MCF 10A (cell line): Measurements from ENCODE around the gene TGFBR3. TPM values are rescaled to one million over a fixed set of nuclear protein-coding genes. Genes with fewer than 3 reads are reported as not detected.
A peak's percentile ranks its signal among the peaks of the same experiment; 100 is the strongest.

Experiments
- BruUV-seq: library from RNA; stranded (reverse); fragments of 400-500 nt; replicated peaks from 2 replicates; lab custom pipeline; 2021; lab: Mats Ljungman, UMichigan
- CTCF ChIA-PET: fragments of 300-600 bp; sonication (Branson Sonifier 250); formaldehyde crosslinking; extraction: SDS; loops from one replicate; lab custom pipeline; 2021; ENCODE audit warnings: antibody characterized with exemption, inconsistent platforms; lab: Yijun Ruan, JAX
- POLR2A ChIA-PET: fragments of 300-600, 350-650 bp; sonication (Branson Sonifier 250); formaldehyde crosslinking; extraction: SDS; loops from one replicate; lab custom pipeline; 2020; ENCODE audit warnings: antibody characterized with exemption, inconsistent platforms; lab: Yijun Ruan, JAX
- DNase-seq: peaks from one replicate; pipeline ENCODE4 v3.0.0-alpha.2; 2018; ENCODE audit not compliant: unreplicated experiment
- H3K27ac Mint-ChIP-seq: one replicate; pipeline ENCODE4 v1.8.0; 2022; ENCODE audit warnings: mild to moderate bottlenecking, low read depth, mixed read lengths; ENCODE audit not compliant: unreplicated experiment
- H3K27me3 Mint-ChIP-seq: one replicate; pipeline ENCODE4 v1.8.0; 2022; ENCODE audit warnings: mixed read lengths; ENCODE audit not compliant: insufficient read depth, unreplicated experiment
- H3K36me3 Mint-ChIP-seq: one replicate; pipeline ENCODE4 v1.8.0; 2022; ENCODE audit warnings: mild to moderate bottlenecking, moderate library complexity, mixed read lengths; ENCODE audit not compliant: insufficient read depth, unreplicated experiment
- H3K4me1 Mint-ChIP-seq: one replicate; pipeline ENCODE4 v1.8.0; 2022; ENCODE audit warnings: mixed read lengths; ENCODE audit not compliant: insufficient read depth, unreplicated experiment
- H3K4me3 Mint-ChIP-seq: one replicate; pipeline ENCODE4 v1.8.0; 2022; ENCODE audit warnings: mild to moderate bottlenecking, moderate library complexity, mixed read lengths; ENCODE audit not compliant: unreplicated experiment
- H3K9me3 Mint-ChIP-seq: one replicate; pipeline ENCODE4 v1.8.0; 2022; ENCODE audit warnings: mixed read lengths; ENCODE audit not compliant: unreplicated experiment
- CTCF ChIP-seq: fragments of 200-600 bp; IDR thresholded peaks from one replicate; pipeline ENCODE4 v1.8.0; 2022; ENCODE audit warnings: antibody characterized with exemption, mild to moderate bottlenecking; ENCODE audit not compliant: unreplicated experiment
- intact Hi-C: fragments of 100-400 bp; cut with micrococcal nuclease; formaldehyde crosslinking; loops from 2 replicates; pipeline ENCODE4 v1.14.1; 2022
- total RNA-seq: library from RNA; stranded (reverse); gene quantifications from 2 replicates; pipeline ENCODE4 v1.2.3, GENCODE V29; 2022

The TGFBR3 gene
- total RNA-seq, 1 experiment from 2014 or later = 12.0 TPM

- ChIA-PET CTCF (interaction anchor here (1.1 kb wide), 1 partner anchor 253 kb away, joined by 4 read pairs; no protein-coding TSS in a partner anchor), POLR2A (interaction anchor here (0.9 to 1.6 kb wide), 2 partner anchors 14 to 31 kb away, joined by 3 to 7 read pairs; no protein-coding TSS in a partner anchor)
- Mint-ChIP-seq H3K27me3 (no peaks in the 10 kb centered on the region), H3K9me3 (no peaks in the 10 kb centered on the region), H3K36me3 (peaks cover 36% of the 10 kb centered on the region), H3K27ac (no peak overlapping the region), H3K4me3 (no peak overlapping the region), H3K4me1 (peaks cover 14% of the 10 kb centered on the region)
- intact Hi-C loops = no loop called here
- no peak for TF ChIP-seq CTCF
- BruUV-seq = no TSS peak
- DNase-seq = no peak
These were observed 102.4 kb downstream of the TGFBR3 start for GRCh38 chr1:91783423-91784170.

DNA sequence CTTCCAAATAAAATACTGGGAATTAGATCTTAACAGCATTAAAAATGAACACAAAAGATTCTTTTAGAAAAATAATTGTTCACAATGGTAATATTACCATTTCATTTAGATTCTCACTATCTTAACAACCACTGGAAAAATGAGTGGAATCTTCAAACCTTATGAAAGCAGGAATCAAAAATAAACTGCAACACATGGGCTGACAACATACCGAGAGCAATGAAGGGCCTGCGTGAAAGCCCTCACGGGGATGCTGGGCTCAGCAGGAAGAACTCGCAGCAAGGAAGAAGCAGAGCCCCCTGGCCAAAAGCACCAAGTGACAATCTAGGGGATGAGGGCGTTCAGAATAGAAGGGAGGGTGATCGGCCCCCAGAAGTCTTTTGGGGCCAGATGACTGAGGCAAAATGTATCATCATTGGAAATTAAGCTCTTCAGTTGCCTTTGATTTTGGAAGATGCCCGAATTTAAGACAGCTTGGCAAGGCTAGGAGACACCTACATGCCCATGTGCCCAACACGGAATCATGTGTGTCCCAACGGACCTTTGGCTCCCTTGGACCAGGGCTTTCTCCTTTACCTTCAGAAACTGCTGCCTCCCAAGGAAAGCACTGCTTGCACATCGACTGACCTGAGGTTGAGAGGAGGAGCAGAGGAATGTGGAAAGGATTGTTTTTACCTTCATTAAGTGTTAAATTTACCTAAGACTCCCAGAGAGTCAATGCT lies 103.9 kb downstream of the TGFBR3 start:
- no TSS peak for BruUV-seq
- no peaks in the 10 kb centered on the region for H3K27me3 Mint-ChIP-seq
- H3K4me1 Mint-ChIP-seq = peaks cover 14% of the 10 kb centered on the region
- TF ChIP-seq CTCF = no peak
- H3K27ac Mint-ChIP-seq = peak overlapping the region; percentile 93
- DNase-seq = no peak
- H3K36me3 Mint-ChIP-seq = peaks cover 34% of the 10 kb centered on the region
- ChIA-PET CTCF (interaction anchor here (0.7 to 1.0 kb wide), 3 partner anchors 41 to 274 kb away, joined by 3 to 4 read pairs (median 4); no protein-coding TSS in a partner anchor), POLR2A (interaction anchor here (0.8 to 1.8 kb wide), 5 partner anchors 8 to 37 kb away, joined by 3 to 5 read pairs (median 5); no protein-coding TSS in a partner anchor)
- no peaks in the 10 kb centered on the region for H3K9me3 Mint-ChIP-seq
- H3K4me3 Mint-ChIP-seq = no peak overlapping the region
- intact Hi-C loops = no loop called here

GRCh38 chr1:91781371-91781825 lies 104.6 kb downstream of the TGFBR3 start:
- Mint-ChIP-seq H3K36me3 (peaks cover 40% of the 10 kb centered on the region), H3K4me1 (peaks cover 14% of the 10 kb centered on the region), H3K9me3 (no peaks in the 10 kb centered on the region), H3K27me3 (no peaks in the 10 kb centered on the region), H3K4me3 (no peak overlapping the region), H3K27ac (peak overlapping the region; percentile 93)
- peak; percentile 54 for DNase-seq
- TF ChIP-seq CTCF = no peak
- POLR2A ChIA-PET = interaction anchor here (0.8 to 1.8 kb wide), 6 partner anchors 9 to 103 kb away, joined by 3 to 6 read pairs (median 5); no protein-coding TSS in a partner anchor
- CTCF ChIA-PET = interaction anchor here (0.7 to 1.0 kb wide), 3 partner anchors 42 to 273 kb away, joined by 4 read pairs; no protein-coding TSS in a partner anchor
- intact Hi-C loops = no loop called here
- BruUV-seq = no TSS peak
